B cell (primary cell): ENCODE data around the gene ATRAID. TPM values are rescaled to one million over a fixed set of nuclear protein-coding genes. Genes with fewer than 3 reads are reported as not detected.

Experiments
- ATAC-seq: fragments of 200-7000 bp; cut with Tn5 transposase; one replicate; pipeline ENCODE4 v1.10.0; 2021; ENCODE audit warnings: low read depth, mild to moderate bottlenecking, moderate number of reproducible peaks, moderate library complexity
- CTCF ChIA-PET: fragments of 350-600 bp; sonication (Branson Sonifier 250); formaldehyde crosslinking; loops from one replicate; lab custom pipeline; 2021; ENCODE audit warnings: antibody characterized with exemption, inconsistent platforms; lab: Charles Lee
- POLR2A ChIA-PET: fragments of 350-600 bp; sonication (Branson Sonifier 250); formaldehyde crosslinking; loops from one replicate; lab custom pipeline; 2021; ENCODE audit warnings: antibody characterized with exemption; lab: Charles Lee
- DNase-seq: peaks from one replicate; pipeline ENCODE4 v3.0.0; 2013
- H2AFZ ChIP-seq: 2 replicates; pipeline ENCODE4 v1.6.1; 2012; ENCODE audit warnings: mild to moderate bottlenecking, low read depth, low read length; ENCODE audit not compliant: insufficient read depth, poor library complexity, severe bottlenecking
- H3K27ac ChIP-seq, 2 donors: 1 replicate in 1 of 2; 2 replicates in 1 of 2; pipeline ENCODE4 v1.5.1; 2012 to 2013; ENCODE audit warnings: low read length in 2 of 2, mild to moderate bottlenecking in 2 of 2, moderate library complexity in 1 of 2
- H3K27me3 ChIP-seq, 4 experiments: fragments of 200-600 bp in 1 of 4; sonication (generic) in 1 of 4; replicated peaks in 1 of 4; 1 replicate in 2 of 4; 2 replicates in 2 of 4; pipeline versions ENCODE4 v1.6.1 to v1.7.0; 2013 to 2016; ENCODE audit warnings: low read length in 3 of 4, mild to moderate bottlenecking in 2 of 4, mixed read lengths in 1 of 4, moderate library complexity in 1 of 4; ENCODE audit not compliant: insufficient read depth in 4 of 4, control insufficient read depth in 3 of 4; ENCODE audit errors: control extremely low read depth in 1 of 4
- H3K36me3 ChIP-seq, 2 experiments: replicated peaks in 1 of 2; 1 replicate in 1 of 2; 2 replicates in 1 of 2; pipeline versions ENCODE4 v1.6.1 to v1.7.1; 2013; ENCODE audit warnings: low read length in 1 of 2; ENCODE audit not compliant: insufficient read depth in 2 of 2, control insufficient read depth in 1 of 2; ENCODE audit errors: control extremely low read depth in 1 of 2, extremely low read depth in 1 of 2
- H3K4me1 ChIP-seq, 2 donors: fragments of 200-600 bp in 1 of 2; sonication (generic) in 1 of 2; 1 replicate in 1 of 2; 2 replicates in 1 of 2; pipeline versions ENCODE4 v1.5.1 to v1.6.1; 2013 to 2017; ENCODE audit warnings: low read length in 2 of 2; ENCODE audit not compliant: control insufficient read depth in 2 of 2, insufficient read depth in 2 of 2
- H3K4me2 ChIP-seq: replicated peaks from 2 replicates; pipeline ENCODE3; 2012; ENCODE audit warnings: mild to moderate bottlenecking, low read depth, low read length; ENCODE audit not compliant: poor library complexity, severe bottlenecking
- H3K4me3 ChIP-seq, 5 experiments: fragments of 200-600 bp in 1 of 5; sonication (generic) in 1 of 5; 1 replicate in 3 of 5; 2 replicates in 2 of 5; pipeline versions ENCODE4 v1.5.1 to v1.7.0; 2011 to 2016; ENCODE audit warnings: low read length in 4 of 5, mild to moderate bottlenecking in 4 of 5, low read depth in 2 of 5, control low read depth in 1 of 5, moderate library complexity in 1 of 5; ENCODE audit not compliant: insufficient read depth in 1 of 5; ENCODE audit errors: control extremely low read depth in 1 of 5, extremely low read depth in 1 of 5
- H3K79me2 ChIP-seq: fragments of 200-600 bp; sonication (generic); one replicate; pipeline ENCODE4 v1.6.0; 2016; ENCODE audit warnings: low read length; ENCODE audit not compliant: control insufficient read depth, insufficient read depth
- H3K9ac ChIP-seq: fragments of 200-600 bp; sonication (generic); 2 replicates; pipeline ENCODE4 v1.6.1; 2017; ENCODE audit warnings: mild to moderate bottlenecking, low read length, moderate library complexity
- H3K9me3 ChIP-seq, 3 donors: one replicate each; pipeline versions ENCODE4 v1.6.1 to v1.7.1; 2013; ENCODE audit warnings: low read length in 2 of 3; ENCODE audit not compliant: control insufficient read depth in 2 of 3, insufficient read depth in 1 of 3; ENCODE audit errors: control extremely low read depth in 1 of 3
- H4K20me1 ChIP-seq: 2 replicates; pipeline ENCODE4 v1.6.0; 2012; ENCODE audit warnings: mild to moderate bottlenecking, low read length; ENCODE audit not compliant: insufficient read depth, control insufficient read depth, poor library complexity, severe bottlenecking
- H3K27ac Mint-ChIP-seq: one replicate; pipeline ENCODE4 v1.8.0; 2021; ENCODE audit warnings: mixed read lengths
- H3K27me3 Mint-ChIP-seq: one replicate; pipeline ENCODE4 v1.8.0; 2021; ENCODE audit warnings: mixed read lengths
- H3K4me1 Mint-ChIP-seq: one replicate; pipeline ENCODE4 v1.8.0; 2021; ENCODE audit warnings: mixed read lengths
- H3K4me3 Mint-ChIP-seq: one replicate; pipeline ENCODE4 v1.8.0; 2021; ENCODE audit warnings: mixed read lengths
- H3K9me3 Mint-ChIP-seq: one replicate; pipeline ENCODE4 v1.8.0; 2022; ENCODE audit warnings: mixed read lengths; ENCODE audit not compliant: insufficient read depth
- EZH2 ChIP-seq: IDR thresholded peaks from 2 replicates; pipeline ENCODE4 v1.6.1; 2012; ENCODE audit warnings: borderline replicate concordance, low read depth, mild to moderate bottlenecking, moderate library complexity, low read length; ENCODE audit not compliant: insufficient read depth, poor library complexity, severe bottlenecking
- WGBS: methylation state at CpG from one replicate; pipeline ENCODE4 v1.1.5; 2013; ENCODE audit warnings: missing lambda C conversion rate; ENCODE audit not compliant: insufficient coverage; 5-methylcytosine and 5-hydroxymethylcytosine counted together
- intact Hi-C: fragments of 100-400 bp; cut with micrococcal nuclease; formaldehyde crosslinking; loops from one replicate; pipeline ENCODE4 v1.10.0; 2022
- polyA plus RNA-seq: library from polyadenylated mRNA; depleted of rRNA; stranded (reverse); fragments of >200 nt; gene quantifications from 2 replicates; pipeline ENCODE4 v1.2.3, GENCODE V29; 2012
- total RNA-seq, 2 donors: library from RNA; stranded (reverse); fragments of 120-200 nt in 1 of 2; gene quantifications; 1 replicate in 1 of 2; 2 replicates in 1 of 2; pipeline versions ENCODE4 v1.2.3 to v1.2.4, GENCODE V29; 2013 to 2022
- TF ChIP-seq, protein P1 (sequence below): fragments of 200-600 bp; IDR thresholded peaks from one replicate; pipeline ENCODE4 v1.8.0; 2022; ENCODE audit warnings: antibody characterized with exemption, mild to moderate bottlenecking

ATRAID gene
- total and polyA plus RNA-seq, 2 donors (not counting 1 experiment from before 2014, with no cell fraction given): 88.8 to 117 TPM

GRCh38 chr2:27179344-27180000 is 32.4 kb upstream of the ATRAID start:
- ChIA-PET CTCF (no interaction called here), POLR2A (no interaction called here)
- WGBS: no CpG with 5 or more reads among the region's 3 CpGs
- H3K27ac ChIP-seq: no peak overlapping the region
- no peaks in the 10 kb centered on the region for H3K9me3 ChIP-seq
- H3K4me2 ChIP-seq: no peak overlapping the region
- Mint-ChIP-seq H3K9me3 (no peaks in the 10 kb centered on the region), H3K27me3 (peaks cover 41% of the 10 kb centered on the region), H3K27ac (no peak overlapping the region), H3K4me1 (no peaks in the 10 kb centered on the region), H3K4me3 (no peak overlapping the region)
- no peak overlapping the region for H3K9ac ChIP-seq
- H3K79me2 ChIP-seq: no peaks in the 10 kb centered on the region
- no peak overlapping the region for H3K4me3 ChIP-seq
- H3K27me3 ChIP-seq: peaks cover 0 to 14% (median 6%) of the 10 kb centered on the region in 4 experiments
- no peaks in the 10 kb centered on the region for H4K20me1 ChIP-seq
- H3K4me1 ChIP-seq: no peaks in the 10 kb centered on the region
- intact Hi-C loops: no loop called here
- ATAC-seq (no peak), DNase-seq (no peak)
- no peak for TF ChIP-seq EZH2
- TF ChIP-seq, protein P1, sequence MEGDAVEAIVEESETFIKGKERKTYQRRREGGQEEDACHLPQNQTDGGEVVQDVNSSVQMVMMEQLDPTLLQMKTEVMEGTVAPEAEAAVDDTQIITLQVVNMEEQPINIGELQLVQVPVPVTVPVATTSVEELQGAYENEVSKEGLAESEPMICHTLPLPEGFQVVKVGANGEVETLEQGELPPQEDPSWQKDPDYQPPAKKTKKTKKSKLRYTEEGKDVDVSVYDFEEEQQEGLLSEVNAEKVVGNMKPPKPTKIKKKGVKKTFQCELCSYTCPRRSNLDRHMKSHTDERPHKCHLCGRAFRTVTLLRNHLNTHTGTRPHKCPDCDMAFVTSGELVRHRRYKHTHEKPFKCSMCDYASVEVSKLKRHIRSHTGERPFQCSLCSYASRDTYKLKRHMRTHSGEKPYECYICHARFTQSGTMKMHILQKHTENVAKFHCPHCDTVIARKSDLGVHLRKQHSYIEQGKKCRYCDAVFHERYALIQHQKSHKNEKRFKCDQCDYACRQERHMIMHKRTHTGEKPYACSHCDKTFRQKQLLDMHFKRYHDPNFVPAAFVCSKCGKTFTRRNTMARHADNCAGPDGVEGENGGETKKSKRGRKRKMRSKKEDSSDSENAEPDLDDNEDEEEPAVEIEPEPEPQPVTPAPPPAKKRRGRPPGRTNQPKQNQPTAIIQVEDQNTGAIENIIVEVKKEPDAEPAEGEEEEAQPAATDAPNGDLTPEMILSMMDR: no peak
- no peaks in the 10 kb centered on the region for H3K36me3 ChIP-seq
- no peak overlapping the region for H2AFZ ChIP-seq

DNA sequence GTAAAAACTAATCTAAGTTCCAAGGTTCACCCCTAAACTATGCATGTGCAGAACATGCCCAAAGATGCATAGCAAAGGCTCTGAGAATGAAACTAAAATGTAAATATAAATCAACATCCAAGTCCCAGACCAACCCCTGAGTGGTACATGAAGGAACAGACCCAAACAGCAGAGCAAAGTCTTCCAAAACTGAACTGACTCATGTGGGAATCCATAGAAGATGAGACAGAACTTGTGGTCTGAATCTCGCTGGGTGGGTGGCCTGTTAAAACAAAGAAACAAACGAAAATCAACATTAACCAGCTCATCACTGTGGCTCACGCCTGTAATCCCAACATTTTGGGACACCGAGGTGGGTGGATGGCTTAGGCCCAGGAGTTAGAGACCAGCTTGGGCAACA is 29.5 kb upstream of the ATRAID start:
- Mint-ChIP-seq H3K9me3 (no peaks in the 10 kb centered on the region), H3K4me3 (no peak overlapping the region), H3K4me1 (no peaks in the 10 kb centered on the region), H3K27me3 (peaks cover 38% of the 10 kb centered on the region), H3K27ac (no peak overlapping the region)
- Histone ChIP-seq H3K4me2 (no peak overlapping the region), H3K27ac (no peak overlapping the region), H3K9me3 (no peaks in the 10 kb centered on the region), H3K79me2 (no peaks in the 10 kb centered on the region), H3K36me3 (no peaks in the 10 kb centered on the region), H4K20me1 (no peaks in the 10 kb centered on the region), H3K4me3 (no peak overlapping the region), H3K4me1 (no peaks in the 10 kb centered on the region), H3K27me3 (peaks cover 0 to 14% (median 6%) of the 10 kb centered on the region in 4 experiments), H3K9ac (no peak overlapping the region), H2AFZ (no peak overlapping the region)
- POLR2A ChIA-PET: no interaction called here
- 92% methylated on average over 2 of the region's 4 CpGs for WGBS
- no peak for DNase-seq
- TF ChIP-seq, protein P1: no peak
- no peak for TF ChIP-seq EZH2
- CTCF ChIA-PET: interaction anchor here (0.7 to 0.9 kb wide), 2 partner anchors 9 to 163 kb away, joined by 3 read pairs; no protein-coding TSS in a partner anchor
- intact Hi-C loops: no loop called here
- ATAC-seq: no peak
